Loucy (cell line): ENCODE results near the gene MAPK8IP1.
"Not testable (repeated sequence)": the region's sequence is repeated elsewhere in the genome, so short reads cannot be mapped to it uniquely, and the experiment has no call there.

ENCODE experiments used
- H2AFZ ChIP-seq: fragments of 200-600 bp; sonication (generic); 2 replicates; pipeline ENCODE4 v1.6.0; 2016; ENCODE audit warnings: antibody characterized with exemption, mild to moderate bottlenecking, low read length, moderate library complexity
- H3F3A ChIP-seq: fragments of 200-600 bp; 2 replicates; pipeline ENCODE4 v1.6.0; 2016; ENCODE audit warnings: antibody characterized with exemption, low read depth, mild to moderate bottlenecking
- H3K27me3 ChIP-seq: fragments of 200-600 bp; sonication (generic); 2 replicates; pipeline ENCODE4 v1.6.1; 2014; ENCODE audit warnings: low read length, mild to moderate bottlenecking; ENCODE audit not compliant: insufficient read depth, poor library complexity, severe bottlenecking
- H3K36me3 ChIP-seq: fragments of 200-600 bp; sonication (generic); 2 replicates; pipeline ENCODE4 v1.6.1; 2016; ENCODE audit warnings: low read length; ENCODE audit not compliant: insufficient read depth
- H3K4me1 ChIP-seq: fragments of 200-600 bp; sonication (generic); 2 replicates; pipeline ENCODE4 v1.5.1; 2014; ENCODE audit warnings: low read length, mild to moderate bottlenecking; ENCODE audit not compliant: insufficient read depth, poor library complexity, severe bottlenecking
- H3K4me2 ChIP-seq: fragments of 200-600 bp; sonication (generic); 2 replicates; pipeline ENCODE4 v1.6.0; 2014; ENCODE audit warnings: antibody characterized with exemption, low read length, low read depth, mild to moderate bottlenecking; ENCODE audit not compliant: poor library complexity, severe bottlenecking
- H3K4me3 ChIP-seq: fragments of 200-600 bp; sonication (generic); 2 replicates; pipeline ENCODE4 v1.5.1; 2014; ENCODE audit warnings: low read length, mild to moderate bottlenecking, mixed read lengths; ENCODE audit not compliant: poor library complexity, severe bottlenecking
- H3K79me2 ChIP-seq: fragments of 200-600 bp; sonication (generic); 2 replicates; pipeline ENCODE4 v1.6.1; 2014; ENCODE audit warnings: low read length; ENCODE audit not compliant: insufficient read depth
- H3K9ac ChIP-seq: fragments of 200-600 bp; sonication (generic); 2 replicates; pipeline ENCODE4 v1.6.0; 2014; ENCODE audit warnings: mild to moderate bottlenecking, low read depth, low read length, moderate library complexity; ENCODE audit not compliant: poor library complexity, severe bottlenecking
- H3K9me2 ChIP-seq: fragments of 200-600 bp; sonication (generic); replicated peaks from 2 replicates; pipeline ENCODE4 v1.6.1; 2016; ENCODE audit warnings: low read depth, low read length, mixed read lengths
- H3K9me3 ChIP-seq: fragments of 200-600 bp; sonication (generic); 2 replicates; pipeline ENCODE4 v1.6.1; 2014; ENCODE audit warnings: mild to moderate bottlenecking, antibody characterized with exemption, low read length, low read depth; ENCODE audit not compliant: insufficient read depth
- H4K20me1 ChIP-seq: fragments of 200-600 bp; sonication (generic); 2 replicates; pipeline ENCODE4 v1.6.0; 2014; ENCODE audit warnings: antibody characterized with exemption, low read length, mild to moderate bottlenecking; ENCODE audit not compliant: insufficient read depth, poor library complexity, severe bottlenecking
- CTCF ChIP-seq: fragments of 200-600 bp; sonication (generic); conservative IDR thresholded peaks from 2 replicates; pipeline ENCODE4 v1.5.1; 2014; ENCODE audit warnings: mild to moderate bottlenecking, antibody characterized with exemption, low read length
- EZH2phosphoT487 ChIP-seq: fragments of 200-600 bp; IDR thresholded peaks from 2 replicates; pipeline ENCODE4 v1.6.1; 2018; ENCODE audit warnings: antibody characterized with exemption, mild to moderate bottlenecking, moderate library complexity, borderline replicate concordance

Gene MAPK8IP1

GRCh38 chr11:45899448-45900174 lies 14.2 kb downstream of the MAPK8IP1 start:
- Histone ChIP-seq H3K79me2 (no peaks in the 10 kb centered on the region), H2AFZ (no peak overlapping the region), H3K27me3 (no peaks in the 10 kb centered on the region), H3K4me1 (peaks cover 4% of the 10 kb centered on the region), H3K4me3 (no peak overlapping the region), H4K20me1 (no peaks in the 10 kb centered on the region), H3F3A (no peaks in the 10 kb centered on the region), H3K9me3 (no peaks in the 10 kb centered on the region), H3K4me2 (no peak overlapping the region), H3K36me3 (no peaks in the 10 kb centered on the region), H3K9ac (no peak overlapping the region), H3K9me2 (no peaks in the 10 kb centered on the region)
- TF ChIP-seq EZH2phosphoT487: no peak
- no peak for TF ChIP-seq CTCF

GRCh38 chr11:45900175-45900800 lies 14.8 kb downstream of the MAPK8IP1 start:
- H3K79me2 ChIP-seq, H4K20me1 ChIP-seq, H2AFZ ChIP-seq, H3K4me1 ChIP-seq, H3K27me3 ChIP-seq, H3K4me3 ChIP-seq, H3K9ac ChIP-seq, H3K4me2 ChIP-seq, H3K9me2 ChIP-seq, H3K9me3 ChIP-seq, H3F3A ChIP-seq, H3K36me3 ChIP-seq: not testable (repeated sequence)

- Histone ChIP-seq H2AFZ (no peak overlapping the region), H4K20me1 (no peaks in the 10 kb centered on the region), H3K9me3 (no peaks in the 10 kb centered on the region), H3K4me2 (no peak overlapping the region), H3K27me3 (no peaks in the 10 kb centered on the region), H3F3A (no peaks in the 10 kb centered on the region), H3K4me1 (peaks cover 12% of the 10 kb centered on the region), H3K9ac (no peak overlapping the region), H3K9me2 (no peaks in the 10 kb centered on the region), H3K36me3 (no peaks in the 10 kb centered on the region), H3K4me3 (no peak overlapping the region), H3K79me2 (no peaks in the 10 kb centered on the region)
- no peak for TF ChIP-seq CTCF
- no peak for TF ChIP-seq EZH2phosphoT487
Measured at GRCh38 chr11:45900916-45901617, 15.6 kb downstream of the MAPK8IP1 start.
